Hepatocyte (in vitro differentiated cells): ENCODE data around the gene FBXO42. TPM values are rescaled to one million over a fixed set of nuclear protein-coding genes. Genes with fewer than 3 reads are reported as not detected.

Source experiments
- DNase-seq: peaks from one replicate; pipeline ENCODE4 v3.0.0-alpha.2; 2016; ENCODE audit warnings: low spot score
- H2AFZ ChIP-seq: fragments of 200-600 bp; sonication (generic); 2 replicates; pipeline ENCODE4 v1.6.0; 2016; ENCODE audit warnings: antibody characterized with exemption, mild to moderate bottlenecking
- H3K27ac ChIP-seq: fragments of 200-600 bp; sonication (generic); 2 replicates; pipeline ENCODE4 v1.5.1; 2016; ENCODE audit warnings: mild to moderate bottlenecking
- H3K27me3 ChIP-seq: fragments of 200-600 bp; sonication (generic); 2 replicates; pipeline ENCODE4 v1.6.1; 2016
- H3K36me3 ChIP-seq: fragments of 200-600 bp; sonication (generic); replicated peaks from 2 replicates; pipeline ENCODE4 v1.5.1; 2016; ENCODE audit warnings: low read depth; ENCODE audit not compliant: insufficient read depth
- H3K4me1 ChIP-seq: fragments of 200-600 bp; sonication (generic); 2 replicates; pipeline ENCODE4 v1.5.1; 2016; ENCODE audit warnings: mild to moderate bottlenecking, moderate library complexity; ENCODE audit not compliant: insufficient read depth
- H3K4me2 ChIP-seq: fragments of 200-600 bp; sonication (generic); 2 replicates; pipeline ENCODE4 v1.6.0; 2016
- H3K4me3 ChIP-seq: fragments of 200-600 bp; sonication (generic); 2 replicates; pipeline ENCODE4 v1.5.1; 2016; ENCODE audit warnings: mild to moderate bottlenecking
- H3K79me2 ChIP-seq: fragments of 200-600 bp; sonication (generic); 2 replicates; pipeline ENCODE4 v1.6.0; 2017; ENCODE audit warnings: mild to moderate bottlenecking
- H3K9me2 ChIP-seq: fragments of 200-600 bp; sonication (generic); replicated peaks from 2 replicates; pipeline ENCODE4 v1.6.0; 2017; ENCODE audit warnings: mild to moderate bottlenecking; ENCODE audit not compliant: insufficient read depth
- H3K9me3 ChIP-seq: fragments of 200-600 bp; sonication (generic); 2 replicates; pipeline ENCODE4 v1.5.1; 2016; ENCODE audit warnings: low read depth, mild to moderate bottlenecking
- H4K20me1 ChIP-seq: fragments of 200-600 bp; sonication (generic); 2 replicates; pipeline ENCODE4 v1.6.0; 2016; ENCODE audit warnings: mild to moderate bottlenecking; ENCODE audit not compliant: insufficient read depth, poor library complexity, severe bottlenecking
- CTCF ChIP-seq: fragments of 200-600 bp; sonication (generic); IDR thresholded peaks from 2 replicates; pipeline ENCODE4 v1.5.1; 2016; ENCODE audit warnings: antibody characterized with exemption, mild to moderate bottlenecking; ENCODE audit not compliant: poor library complexity
- EZH2 ChIP-seq: fragments of 200-600 bp; sonication (generic); IDR thresholded peaks from 2 replicates; pipeline ENCODE4 v1.6.1; 2016; ENCODE audit warnings: antibody characterized with exemption, mild to moderate bottlenecking, borderline replicate concordance
- EZH2phosphoT487 ChIP-seq: fragments of 200-600 bp; sonication (generic); IDR thresholded peaks from one replicate; pipeline ENCODE4 v1.6.1; 2018; ENCODE audit warnings: antibody characterized with exemption, mild to moderate bottlenecking, low read depth, moderate library complexity; ENCODE audit not compliant: unreplicated experiment, severe bottlenecking
- WGBS: methylation state at CpG from one replicate; pipeline ENCODE4 v1.1.6; 2016; ENCODE audit warnings: low lambda C conversion rate; ENCODE audit errors: missing lambda C conversion rate; 5-methylcytosine and 5-hydroxymethylcytosine counted together
- polyA plus RNA-seq: library from polyadenylated mRNA; unstranded; fragments of >200 nt; fragmentation: Nextera tagmentation; extraction: Ambion mirVana; gene quantifications from 2 replicates; pipeline ENCODE4 v1.2.1, GENCODE V29; 2016
- total RNA-seq: library from RNA; depleted of rRNA; stranded (reverse); fragments of >200 nt; gene quantifications from 2 replicates; pipeline ENCODE4 v1.2.3, GENCODE V29; 2014

The FBXO42 gene
- total and polyA plus RNA-seq, 2 experiments from 2014 or later, result 19.5 to 21.1 TPM

- 91% methylated on average over 2 of the region's 2 CpGs for WGBS
- H3K27ac ChIP-seq, result no peak overlapping the region
- no peak overlapping the region for H3K4me3 ChIP-seq
- no peaks in the 10 kb centered on the region for H4K20me1 ChIP-seq
- H3K4me2 ChIP-seq, result no peak overlapping the region
- DNase-seq, result no peak
- no peaks in the 10 kb centered on the region for H3K9me3 ChIP-seq
- no peaks in the 10 kb centered on the region for H3K9me2 ChIP-seq
- H3K79me2 ChIP-seq, result peaks cover 4% of the 10 kb centered on the region
- H3K27me3 ChIP-seq, result no peaks in the 10 kb centered on the region
- peaks cover 16% of the 10 kb centered on the region for H3K4me1 ChIP-seq
- H2AFZ ChIP-seq, result no peak overlapping the region
- TF ChIP-seq CTCF (no peak), EZH2 (no peak), EZH2phosphoT487 (no peak)
- no peaks in the 10 kb centered on the region for H3K36me3 ChIP-seq
Measured at GRCh38 chr1:16252912-16253311, 99.4 kb downstream of the FBXO42 start.

DNA sequence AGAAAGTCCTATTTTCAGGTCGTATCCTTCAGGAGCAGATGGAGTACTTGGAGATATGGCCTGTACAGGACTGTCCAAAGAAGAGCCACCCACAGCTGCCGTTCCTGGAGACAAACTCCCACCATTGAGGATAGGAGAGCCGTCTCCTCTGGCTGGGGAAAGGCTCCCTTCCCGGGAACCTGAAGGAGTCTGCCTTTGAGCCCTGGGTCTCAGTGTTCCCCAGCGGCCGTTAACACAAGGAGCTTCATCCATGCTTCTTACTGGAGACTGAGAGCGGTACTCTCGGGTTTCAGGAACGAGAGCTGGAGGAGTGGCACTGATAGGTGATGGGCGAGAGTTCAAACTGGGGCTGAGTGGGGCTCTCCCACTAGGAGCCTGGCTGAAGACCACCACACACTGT lies 100.9 kb downstream of the FBXO42 start:
- H3K4me3 ChIP-seq, result no peak overlapping the region
- H3K4me1 ChIP-seq, result peaks cover 21% of the 10 kb centered on the region
- WGBS, result 96% methylated on average over 10 of the region's 10 CpGs
- H3K79me2 ChIP-seq, result no peaks in the 10 kb centered on the region
- no peak for DNase-seq
- H3K9me3 ChIP-seq, result no peaks in the 10 kb centered on the region
- H4K20me1 ChIP-seq, result no peaks in the 10 kb centered on the region
- H3K36me3 ChIP-seq, result no peaks in the 10 kb centered on the region
- H2AFZ ChIP-seq, result no peak overlapping the region
- H3K4me2 ChIP-seq, result no peak overlapping the region
- no peaks in the 10 kb centered on the region for H3K27me3 ChIP-seq
- H3K9me2 ChIP-seq, result no peaks in the 10 kb centered on the region
- no peak for TF ChIP-seq EZH2
- no peak for TF ChIP-seq EZH2phosphoT487
- H3K27ac ChIP-seq, result no peak overlapping the region

GRCh38 chr1:16250524-16251251 lies 101.6 kb downstream of the FBXO42 start:
- Histone ChIP-seq H3K4me3 (no peak overlapping the region), H2AFZ (no peak overlapping the region), H3K27me3 (no peaks in the 10 kb centered on the region), H3K4me1 (peaks cover 21% of the 10 kb centered on the region), H3K9me3 (no peaks in the 10 kb centered on the region), H3K4me2 (no peak overlapping the region), H3K9me2 (no peaks in the 10 kb centered on the region), H3K79me2 (no peaks in the 10 kb centered on the region), H4K20me1 (no peaks in the 10 kb centered on the region), H3K27ac (peak overlapping the region; percentile 47), H3K36me3 (no peaks in the 10 kb centered on the region)
- no peak for DNase-seq
- TF ChIP-seq EZH2phosphoT487 (no peak), CTCF (no peak), EZH2 (no peak)
- 92% methylated on average over 15 of the region's 15 CpGs for WGBS

GRCh38 chr1:16249596-16250241 lies 102.6 kb downstream of the FBXO42 start:
- Histone ChIP-seq H3K4me3 (no peak overlapping the region), H3K9me2 (no peaks in the 10 kb centered on the region), H3K27ac (peak overlapping the region; percentile 57), H3K9me3 (no peaks in the 10 kb centered on the region), H2AFZ (no peak overlapping the region), H3K4me1 (peaks cover 21% of the 10 kb centered on the region), H3K27me3 (no peaks in the 10 kb centered on the region), H3K79me2 (no peaks in the 10 kb centered on the region), H4K20me1 (no peaks in the 10 kb centered on the region), H3K4me2 (peak overlapping the region; percentile 10), H3K36me3 (no peaks in the 10 kb centered on the region)
- DNase-seq, result peak; percentile 41
- WGBS, result 78% methylated on average over 3 of the region's 3 CpGs
- TF ChIP-seq EZH2, result no peak
- TF ChIP-seq EZH2phosphoT487, result no peak
- TF ChIP-seq CTCF, result no peak
